ENCODE results near the gene NOSIP.
A peak's percentile ranks its signal among the peaks of the same experiment; 100 is the strongest.

Gene NOSIP

GRCh38 chr19:49570997-49571676 lies 9.2 kb downstream of the NOSIP start:
- peak in 1 of 2 donors; percentile 8 for DNase-seq

GRCh38 chr19:49570138-49570856 lies 10.1 kb downstream of the NOSIP start:
- DNase-seq, result peak; percentile 19 to 75

GRCh38 chr19:49567861-49568441 lies 12.4 kb downstream of the NOSIP start:
- DNase-seq, result no peak

GRCh38 chr19:49566302-49566701 lies 14.1 kb downstream of the NOSIP start:
- no peak for DNase-seq

GRCh38 chr19:49565261-49565660 lies 15.1 kb downstream of the NOSIP start:
- no peak for DNase-seq

GRCh38 chr19:49564616-49565045 lies 15.7 kb downstream of the NOSIP start:
- DNase-seq, result no peak

GRCh38 chr19:49560358-49560900 lies 19.9 kb downstream of the NOSIP start:
- DNase-seq, result no peak

GRCh38 chr19:49559928-49560327 lies 20.4 kb downstream of the NOSIP start:
- no peak for DNase-seq

- no peak for DNase-seq
Observed at GRCh38 chr19:49559443-49559842, 20.9 kb downstream of the NOSIP start.

- no peak for DNase-seq
Observed at GRCh38 chr19:49558591-49558990, 21.8 kb downstream of the NOSIP start.

- no peak for DNase-seq
Observed at GRCh38 chr19:49557641-49558325, 22.6 kb downstream of the NOSIP start.

GRCh38 chr19:49556412-49557398 lies 23.7 kb downstream of the NOSIP start:
- DNase-seq, result no peak

- DNase-seq, result no peak
Observed at GRCh38 chr19:49555600-49556411, 24.6 kb downstream of the NOSIP start.

GRCh38 chr19:49554701-49555181 lies 25.6 kb downstream of the NOSIP start:
- no peak for DNase-seq

- DNase-seq, result no peak
Observed at GRCh38 chr19:49553451-49554271, 26.7 kb downstream of the NOSIP start.

- no peak for DNase-seq
Observed at GRCh38 chr19:49552749-49553148, 27.6 kb downstream of the NOSIP start.

GRCh38 chr19:49551531-49551930 lies 28.8 kb downstream of the NOSIP start:
- no peak for DNase-seq

GRCh38 chr19:49549045-49549444 lies 31.3 kb downstream of the NOSIP start:
- DNase-seq, result no peak

GRCh38 chr19:49546825-49547565 lies 33.4 kb downstream of the NOSIP start:
- DNase-seq, result peak; percentile 14 to 67
